ENCODE measurements around the gene ULK4. TPM values are rescaled to one million over a fixed set of nuclear protein-coding genes. Genes with fewer than 3 reads are reported as not detected.

Gene ULK4
- total and polyA plus RNA-seq, 2 of the 8 experiments (the other 6 are each of a cell fraction or from before 2014, with no cell fraction given), result 3.0 to 10.8 TPM

DNA sequence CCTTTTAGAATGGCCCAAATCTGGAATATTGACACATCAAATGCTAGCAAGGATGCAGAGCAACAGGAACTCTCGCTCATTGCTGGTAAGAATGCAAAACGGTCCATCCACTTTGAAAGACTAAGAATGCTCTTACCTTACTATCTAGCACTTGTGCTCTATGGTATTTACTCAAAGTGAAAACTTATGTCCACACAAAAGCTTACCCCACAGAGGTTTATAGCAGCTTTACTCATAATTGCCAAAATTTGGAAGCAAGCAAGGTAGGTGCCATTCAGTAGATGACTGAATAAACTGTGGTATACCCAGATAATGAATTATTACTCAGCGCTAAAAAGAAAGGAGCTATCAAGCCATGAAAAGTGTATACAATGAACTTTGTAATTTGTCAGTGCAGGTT is 666.2 kb downstream of the ULK4 start (continued):
- TF ChIP-seq ASH2L (IDR thresholded peaks at IDR 0.05; ENCODE audit: low read length) (no peak), TCF12 (IDR thresholded peaks at IDR 0.05; ENCODE audit: low read depth, low read length) (no peak), BCL11A (IDR thresholded peaks at IDR 0.05; ENCODE audit: low read depth in 2 of 2, low read length in 2 of 2) (no peak), SIN3A (conservative IDR thresholded peaks at IDR 0.05 in 1 of 2, IDR thresholded peaks at IDR 0.05 in 1 of 2; ENCODE audit: low read depth in 1 of 2, low read length in 2 of 2) (no peak), SP4 (IDR thresholded peaks at IDR 0.05; ENCODE audit: low read length) (no peak), TAF7 (optimal IDR thresholded peaks at IDR 0.05; ENCODE audit: borderline replicate concordance, low read depth, low read length) (no peak), HDAC2 (IDR thresholded peaks at IDR 0.05; ENCODE audit: borderline replicate concordance in 1 of 2, low read depth in 2 of 2, low read length in 2 of 2) (no peak)

Data from H1 (cell line).